Lower leg skin (tissue), 4 donors: ENCODE data around the gene CERCAM. TPM values are rescaled to one million over a fixed set of nuclear protein-coding genes. Genes with fewer than 3 reads are reported as not detected.

ENCODE experiments used
- DNase-seq, 2 donors: peaks; one replicate each; pipeline ENCODE4 v3.0.0-alpha.2; 2019; ENCODE audit warnings: low spot score in 2 of 2
- H3K4me3 ChIP-seq: fragments of 200-600 bp; sonication (generic); 2 replicates; pipeline ENCODE4 v1.5.1; 2017; ENCODE audit warnings: mild to moderate bottlenecking, low read depth; ENCODE audit not compliant: poor library complexity, severe bottlenecking
- CTCF ChIP-seq, 3 donors: fragments of 450-650 bp; IDR thresholded peaks; one replicate each; pipeline ENCODE4 v1.5.1; 2016; ENCODE audit warnings: antibody characterized with exemption in 3 of 3, mild to moderate bottlenecking in 3 of 3, moderate library complexity in 2 of 3
- POLR2A ChIP-seq, 2 donors: fragments of 450-650 bp; IDR thresholded peaks; one replicate each; pipeline ENCODE4 v1.6.1; 2016 to 2017; ENCODE audit warnings: antibody characterized with exemption in 2 of 2, mild to moderate bottlenecking in 1 of 2, moderate library complexity in 1 of 2
- WGBS, 2 donors: methylation state at CpG; one replicate each; pipeline ENCODE4 v1.1.5; 2018; 5-methylcytosine and 5-hydroxymethylcytosine counted together
- intact Hi-C: fragments of 100-400 bp; cut with DNase I; formaldehyde crosslinking; loops from one replicate; pipeline ENCODE4 v1.15.0; 2023; ENCODE audit warnings: low total_unique reads
- total RNA-seq, 4 donors: library from RNA; depleted of rRNA; stranded (reverse); fragments of >200 nt; gene quantifications; one replicate each; pipeline ENCODE4 v1.1.0, GENCODE V29; 2016

The CERCAM gene
- total RNA-seq, 4 donors from 2014 or later, result 5.6 to 21.3 (median 7.3) TPM

DNA sequence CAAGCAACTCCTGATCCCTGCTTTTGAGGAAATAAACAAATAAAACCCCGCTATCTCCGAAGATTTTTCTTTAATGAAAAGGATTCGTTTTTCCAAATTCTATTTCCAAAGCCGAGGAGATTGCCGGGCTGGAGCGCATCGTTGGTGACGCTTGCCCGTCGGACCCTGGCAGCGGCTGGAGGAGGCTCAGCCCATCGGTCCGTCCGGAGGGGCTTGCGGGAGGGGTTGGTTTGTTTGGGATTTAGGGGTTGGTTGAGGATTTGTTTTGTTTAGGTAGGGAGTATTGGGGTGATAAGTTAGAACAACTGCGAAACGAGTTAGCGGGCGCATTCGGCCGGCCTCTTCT lies 28.7 kb upstream of the CERCAM start:
- no peak overlapping the region for H3K4me3 ChIP-seq
- DNase-seq, result no peak
- 89 to 93% methylated on average over 21 of the region's 21 CpGs for WGBS, 2 donors
- intact Hi-C loops, result no loop called here
- TF ChIP-seq POLR2A (IDR thresholded peaks at IDR 0.05) (no peak), CTCF (IDR thresholded peaks at IDR 0.05) (no peak)

GRCh38 chr9:128392302-128393144 lies 28.1 kb upstream of the CERCAM start:
- H3K4me3 ChIP-seq, result no peak overlapping the region
- 87 to 89% methylated on average over 65 to 76 of the region's 88 CpGs for WGBS, 2 donors
- TF ChIP-seq CTCF (IDR thresholded peaks at IDR 0.05) (no peak), POLR2A (IDR thresholded peaks at IDR 0.05) (no peak)
- no peak for DNase-seq
- intact Hi-C loops, result no loop called here

DNA sequence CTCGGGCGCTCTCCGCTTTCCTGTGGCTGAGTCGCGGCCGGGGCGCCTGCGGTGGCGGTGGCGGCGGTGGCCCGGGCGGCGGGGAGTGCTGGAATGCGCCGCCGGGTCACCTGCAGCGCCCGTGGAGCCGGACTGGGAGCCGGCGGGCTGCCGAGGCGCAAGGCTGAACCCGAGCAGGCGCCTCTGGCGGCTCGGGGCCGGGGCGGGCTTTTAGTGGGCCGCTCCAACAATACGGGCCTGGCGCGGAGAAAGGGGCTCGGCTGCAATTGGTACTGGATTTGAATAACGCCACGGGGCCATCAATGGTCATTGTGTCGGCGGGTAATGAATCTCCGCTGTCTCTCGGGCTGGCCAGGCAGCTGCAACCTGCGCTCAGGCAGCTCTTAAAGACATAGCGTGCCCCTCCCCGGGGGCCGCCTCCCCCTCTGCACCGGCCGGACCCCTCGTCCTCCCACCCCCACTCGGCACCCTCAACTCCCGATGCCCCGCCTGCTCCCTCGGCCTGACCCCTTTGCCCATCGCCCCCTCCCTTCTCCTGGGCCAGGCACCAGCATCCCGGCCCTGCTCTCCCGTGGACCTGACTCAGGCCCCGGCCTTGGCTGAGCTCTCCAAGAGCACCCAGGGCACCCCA lies 27.4 kb upstream of the CERCAM start:
- TF ChIP-seq POLR2A (IDR thresholded peaks at IDR 0.05) (no peak), CTCF (IDR thresholded peaks at IDR 0.05) (no peak)
- no peak for DNase-seq
- 86 to 87% methylated on average over 52 to 56 of the region's 56 CpGs for WGBS, 2 donors
- no peak overlapping the region for H3K4me3 ChIP-seq
- intact Hi-C loops, result no loop called here

DNA sequence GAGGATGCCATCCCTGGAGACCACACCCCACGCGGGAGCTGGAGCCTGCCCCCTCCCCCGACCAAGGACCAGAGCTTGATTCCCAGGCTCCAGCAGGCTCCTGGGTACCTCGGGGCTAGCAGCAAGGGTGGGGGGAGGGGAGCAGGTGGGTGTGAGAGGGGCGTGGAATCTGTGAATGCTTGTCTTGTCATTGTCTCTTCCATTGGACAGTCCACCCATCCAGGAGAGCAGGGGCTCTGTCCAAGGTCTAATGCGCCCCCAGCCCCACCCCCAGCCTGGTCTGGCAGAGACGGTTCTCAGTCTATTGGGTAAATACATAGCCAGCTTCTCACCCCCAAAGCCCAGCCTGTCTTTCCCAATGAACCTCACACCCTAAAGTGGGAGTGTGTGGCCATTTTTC lies 26.7 kb upstream of the CERCAM start:
- H3K4me3 ChIP-seq, result no peak overlapping the region
- intact Hi-C loops, result no loop called here
- DNase-seq, result no peak
- TF ChIP-seq POLR2A (IDR thresholded peaks at IDR 0.05), result no peak
- TF ChIP-seq CTCF (IDR thresholded peaks at IDR 0.05), result no peak
- WGBS, 2 donors, result 54 to 83% methylated on average over 2 to 7 of the region's 7 CpGs

GRCh38 chr9:128394379-128395168 lies 26.1 kb upstream of the CERCAM start:
- DNase-seq, result no peak
- intact Hi-C loops, result no loop called here
- 52 to 54% methylated on average over 9 of the region's 9 CpGs for WGBS, 2 donors
- H3K4me3 ChIP-seq, result no peak overlapping the region
- TF ChIP-seq POLR2A (IDR thresholded peaks at IDR 0.05) (no peak), CTCF (IDR thresholded peaks at IDR 0.05) (no peak)
